Effector CD8-positive, alpha-beta T cell (primary cell): Measurements from ENCODE around the gene MYOZ2.

ENCODE experiments used
- DNase-seq: peaks from one replicate; lab custom pipeline; 2025; lab: John Stamatoyannopoulos, UW

MYOZ2 gene

DNA sequence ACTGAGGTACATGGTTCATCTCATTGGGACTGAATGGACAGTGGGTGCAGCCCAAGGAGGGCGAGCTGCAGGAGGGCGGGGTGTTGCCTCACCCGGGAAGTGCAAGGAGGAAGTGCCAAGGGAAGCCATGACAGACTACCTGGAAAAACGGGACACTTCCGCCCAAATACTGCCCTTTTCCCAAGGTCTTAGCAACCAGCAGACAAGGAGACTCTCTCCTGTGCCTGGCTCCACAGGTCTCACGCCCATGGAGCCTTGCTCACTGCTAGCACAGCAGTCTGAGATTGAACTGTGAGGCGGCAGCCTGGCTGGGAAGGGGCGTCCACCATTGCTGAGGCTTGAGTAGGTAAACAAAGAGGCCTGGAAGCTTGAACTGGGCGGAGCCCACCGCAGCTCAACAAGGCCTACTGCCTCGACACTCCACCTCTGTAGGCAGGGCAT, 62.2 kb downstream of the MYOZ2 start:
- DNase-seq = no peak

DNA sequence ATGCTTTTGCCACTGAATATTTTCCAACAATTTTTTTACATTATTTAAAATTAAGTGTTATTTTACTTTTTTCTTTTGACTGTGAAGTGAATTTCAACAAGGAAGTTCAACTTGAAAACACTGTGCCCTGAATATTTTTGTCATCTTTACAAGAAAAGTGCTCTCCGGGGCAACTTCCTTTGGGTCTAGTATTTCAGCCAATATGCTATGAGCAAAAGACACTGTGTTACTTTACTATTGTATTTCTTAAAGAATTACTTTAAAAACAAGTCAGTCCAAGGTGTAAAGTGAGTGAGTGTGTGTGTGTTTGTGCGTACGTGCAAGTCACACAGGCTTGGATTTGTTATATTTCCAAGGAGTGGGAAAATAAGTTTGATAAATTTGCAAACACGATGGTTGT, 69.3 kb downstream of the MYOZ2 start:
- no peak for DNase-seq

DNA sequence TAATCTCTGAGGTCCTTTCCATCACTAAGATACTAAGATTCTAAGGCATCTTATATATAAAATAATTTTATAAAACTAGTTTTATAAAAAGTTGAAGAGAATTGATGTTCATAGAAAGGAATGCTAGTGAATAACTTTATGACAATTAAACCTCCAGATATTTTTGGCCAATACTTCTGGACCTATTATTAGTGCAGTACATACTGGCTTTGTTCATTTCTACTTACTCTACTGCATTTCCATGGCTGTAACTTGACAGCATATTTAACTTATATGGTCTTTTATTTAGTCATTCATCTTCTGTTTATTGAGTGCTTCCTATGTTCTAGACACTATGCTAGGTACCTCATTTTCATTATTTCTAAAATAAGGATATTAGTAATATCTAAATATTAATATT, 70.1 kb downstream of the MYOZ2 start:
- DNase-seq = no peak

DNA sequence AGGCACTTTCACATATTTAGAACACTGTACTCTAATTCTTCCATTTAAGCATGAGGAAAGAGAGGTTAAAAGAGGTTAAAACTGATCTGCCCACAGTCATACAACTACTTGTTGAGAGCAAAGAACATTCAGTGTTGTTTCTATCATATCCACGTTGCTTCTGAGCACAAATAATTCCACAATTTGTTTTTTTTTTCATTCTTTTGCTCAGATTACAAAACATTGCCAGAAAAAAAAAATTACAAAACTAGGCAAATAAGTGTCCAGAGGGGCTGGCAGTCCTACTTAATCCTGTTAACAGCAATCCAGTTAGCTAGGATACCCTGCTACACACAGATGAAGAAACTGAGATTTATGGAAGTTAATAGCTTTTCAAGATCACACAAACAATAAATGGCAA, 70.5 kb downstream of the MYOZ2 start:
- DNase-seq = no peak

DNA sequence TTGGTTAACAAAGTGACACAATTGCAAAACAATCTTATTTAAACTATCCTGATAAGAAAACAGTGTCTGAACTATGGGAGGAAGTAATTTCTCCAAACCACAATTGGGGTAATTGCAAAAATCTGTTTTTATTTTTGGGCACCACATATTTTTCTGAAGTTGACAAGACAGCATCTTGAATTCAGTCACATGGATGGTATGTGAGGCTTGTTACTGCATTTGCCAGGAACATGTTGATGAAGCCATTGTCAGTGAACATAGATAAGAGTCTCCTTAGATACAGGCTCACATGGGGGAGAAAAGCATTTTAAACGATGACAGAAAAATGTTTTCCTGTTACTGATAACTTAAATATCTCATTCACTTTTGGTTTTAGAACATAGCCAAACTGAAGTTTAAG, 71.4 kb downstream of the MYOZ2 start:
- DNase-seq = no peak

DNA sequence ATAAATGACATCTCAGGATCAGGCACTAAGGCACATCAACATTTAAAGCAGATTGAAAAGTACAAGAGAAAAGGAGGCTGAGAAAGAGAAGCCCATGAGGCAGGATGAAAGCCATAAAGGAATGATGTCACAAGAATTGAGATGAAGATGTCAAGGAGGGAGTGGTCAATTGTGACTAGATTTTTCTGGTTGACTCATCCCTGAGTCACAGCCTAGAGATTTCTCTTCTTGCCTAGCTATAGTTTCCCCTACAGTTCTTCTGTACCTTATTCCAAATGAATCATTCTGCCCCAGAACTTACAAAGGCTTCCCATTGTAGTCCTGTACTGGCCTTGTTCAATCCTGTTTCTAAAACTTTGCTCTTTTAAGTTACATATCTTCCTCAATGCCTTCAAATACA, 73.4 kb downstream of the MYOZ2 start:
- DNase-seq = no peak

DNA sequence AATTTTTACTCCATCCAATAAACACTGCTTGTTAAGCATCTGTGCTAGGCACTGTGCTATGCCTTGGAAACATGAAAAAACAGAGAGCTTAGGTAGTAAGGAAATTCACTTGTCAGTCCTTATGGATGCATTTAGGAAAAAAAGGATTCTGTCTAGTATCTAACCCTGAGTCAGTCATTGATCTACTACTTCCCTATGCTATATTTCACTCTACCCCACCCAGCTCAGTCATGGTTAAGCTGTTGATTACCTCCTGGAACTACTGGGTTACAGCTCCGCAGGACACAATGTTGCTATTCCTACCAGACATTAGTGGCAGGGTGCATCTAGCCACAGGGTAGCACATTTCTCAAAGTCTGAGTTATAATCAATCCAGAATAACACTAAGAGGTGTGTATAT, 74.0 kb downstream of the MYOZ2 start:
- DNase-seq = no peak

DNA sequence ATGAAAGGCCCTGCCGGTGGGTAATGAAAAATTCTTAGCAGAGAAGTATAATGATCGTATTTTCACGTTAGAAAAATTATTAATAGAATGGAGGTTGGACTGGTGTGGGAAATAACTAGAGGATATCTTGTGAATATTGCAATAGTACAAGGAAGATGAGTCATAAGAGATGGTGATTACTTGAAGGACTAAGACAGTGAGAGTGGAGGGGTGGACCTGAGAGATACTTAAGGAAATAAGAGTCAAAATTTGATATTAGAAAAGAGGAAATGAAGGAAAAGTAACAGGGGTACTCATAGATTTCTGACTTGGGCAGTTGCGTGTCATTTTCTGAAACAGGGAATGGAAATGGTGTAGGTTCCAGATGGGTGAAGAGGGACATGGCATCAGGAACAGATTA, 75.1 kb downstream of the MYOZ2 start:
- no peak for DNase-seq

DNA sequence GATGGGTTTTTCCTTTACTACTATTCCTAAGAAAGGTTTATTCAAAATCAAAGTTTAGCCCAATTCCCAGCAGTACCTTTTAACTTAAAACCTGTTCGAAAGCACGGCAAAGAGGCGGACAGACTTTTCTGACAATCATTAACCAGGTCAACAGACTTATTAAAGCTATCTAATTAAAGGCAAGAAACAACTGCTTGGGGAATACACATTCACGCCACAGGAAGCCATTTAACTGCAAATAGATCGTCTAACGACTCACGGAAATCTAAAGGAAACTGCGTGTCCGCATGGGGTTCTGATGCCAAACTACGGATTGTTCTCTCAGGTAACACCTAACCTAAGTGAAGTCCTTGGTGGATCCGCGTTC, 76.2 kb downstream of the MYOZ2 start:
- DNase-seq = no peak

DNA sequence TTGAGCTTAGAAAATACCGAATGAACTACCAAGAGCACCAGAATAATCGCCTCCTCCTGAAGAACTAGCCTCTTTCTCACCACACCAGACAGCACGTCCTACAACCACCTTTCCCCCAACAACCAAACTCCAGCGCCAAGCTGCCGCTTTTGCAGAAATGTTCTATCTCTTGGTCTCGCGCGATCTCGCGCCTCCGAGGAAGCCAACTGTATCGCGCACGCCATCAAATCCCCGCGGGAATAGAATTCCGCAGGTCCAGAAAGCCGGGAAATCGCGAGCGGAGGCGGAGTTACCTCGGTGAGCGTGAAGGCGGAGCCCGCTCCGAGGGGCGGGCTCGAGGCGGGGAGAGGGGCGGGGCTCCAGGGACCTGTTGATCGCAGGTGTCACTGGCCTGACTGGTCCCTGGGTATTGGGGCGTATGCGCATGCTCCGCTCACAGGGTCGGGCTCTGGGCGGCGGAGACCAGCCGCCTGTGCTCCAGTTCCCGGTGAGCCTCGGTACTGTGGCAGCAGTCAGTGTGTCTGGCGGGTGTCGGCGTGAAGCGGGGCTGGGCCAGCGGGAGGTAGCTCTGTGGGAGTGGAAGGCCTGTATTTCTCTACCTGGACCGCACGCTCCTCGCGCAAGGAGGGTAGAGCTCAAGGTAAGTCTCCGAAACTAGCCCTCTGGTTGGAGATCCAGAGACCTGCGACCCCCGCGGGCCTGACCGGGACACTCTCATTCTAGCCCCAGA, 76.8 kb downstream of the MYOZ2 start, which contains the start of gene USP53:
TSS of gene USP53 (plus strand) at position 480 of the 730 bp plus-strand sequence. CDS start 27,047 bp downstream, outside the sequence.
- DNase-seq = peak; percentile 96

DNA sequence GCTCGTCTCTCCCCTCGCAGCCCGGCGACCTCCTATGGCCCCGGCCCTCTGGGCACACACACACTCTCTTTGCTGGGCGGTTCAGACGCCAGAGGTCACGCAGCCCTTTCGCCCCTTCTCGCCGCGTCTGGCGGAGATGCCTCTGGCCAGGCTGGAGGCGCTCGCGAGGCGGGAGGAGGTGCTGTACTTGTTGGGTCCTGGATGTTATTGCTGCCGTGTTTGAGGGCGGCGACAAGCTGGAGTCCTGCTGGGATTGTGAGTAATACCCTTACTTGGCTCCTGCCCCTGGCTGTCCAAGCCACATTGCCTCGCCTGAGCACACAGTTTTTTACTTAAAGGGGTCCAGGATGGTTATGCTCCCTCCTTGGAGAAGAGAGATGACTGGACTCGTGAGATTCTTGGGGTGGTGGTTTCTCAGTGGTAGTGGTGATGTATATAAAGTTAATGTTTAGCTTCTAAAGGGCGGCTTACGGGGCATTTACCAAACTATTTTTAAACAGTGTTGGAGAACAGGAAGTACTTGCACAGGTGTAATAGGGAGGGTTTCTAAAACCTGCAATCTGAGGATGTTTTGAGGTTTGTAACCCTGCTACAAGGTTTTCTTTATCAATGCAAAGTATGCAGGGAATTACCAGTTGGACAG, 77.5 kb downstream of the MYOZ2 start:
- DNase-seq = peak; percentile 29

DNA sequence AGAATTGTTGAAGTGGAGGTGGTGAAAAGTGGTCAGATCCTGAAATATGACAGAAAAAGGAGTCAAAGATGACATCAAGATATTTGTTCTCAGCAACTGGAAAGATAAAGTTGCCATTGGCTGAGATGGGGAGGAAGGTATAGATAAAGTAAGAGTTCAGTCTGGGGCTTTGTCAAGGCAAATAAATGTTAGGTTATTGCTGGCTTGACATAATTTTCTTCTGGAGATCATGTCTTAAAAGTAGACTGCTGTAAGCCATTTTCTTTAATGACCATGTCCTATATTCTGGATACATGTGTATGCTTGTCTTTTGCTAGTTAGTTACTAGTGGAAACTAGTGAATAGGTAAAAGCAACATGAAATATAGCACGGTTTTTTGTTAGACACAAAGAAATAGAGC, 82.5 kb downstream of the MYOZ2 start:
- DNase-seq = no peak

DNA sequence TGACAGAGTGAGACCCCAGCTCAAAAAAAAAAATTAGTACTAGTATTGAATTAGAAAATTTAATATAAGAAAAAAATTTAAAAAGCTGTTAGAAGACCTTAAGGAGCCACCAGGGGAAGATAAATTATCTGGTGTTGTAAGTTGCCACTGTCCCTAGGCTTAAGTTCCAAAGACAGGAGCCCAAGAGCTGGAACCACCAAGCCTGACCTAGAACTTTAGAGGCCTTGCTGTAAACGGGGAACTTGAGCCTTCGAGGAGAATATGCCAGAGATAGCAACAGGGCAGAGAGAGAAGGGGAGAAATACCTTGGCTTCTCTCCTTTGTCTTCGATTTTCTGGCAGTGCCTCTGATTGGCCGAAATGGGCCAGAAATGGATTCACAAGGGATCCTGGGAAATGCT, 85.8 kb downstream of the MYOZ2 start:
- DNase-seq = no peak

DNA sequence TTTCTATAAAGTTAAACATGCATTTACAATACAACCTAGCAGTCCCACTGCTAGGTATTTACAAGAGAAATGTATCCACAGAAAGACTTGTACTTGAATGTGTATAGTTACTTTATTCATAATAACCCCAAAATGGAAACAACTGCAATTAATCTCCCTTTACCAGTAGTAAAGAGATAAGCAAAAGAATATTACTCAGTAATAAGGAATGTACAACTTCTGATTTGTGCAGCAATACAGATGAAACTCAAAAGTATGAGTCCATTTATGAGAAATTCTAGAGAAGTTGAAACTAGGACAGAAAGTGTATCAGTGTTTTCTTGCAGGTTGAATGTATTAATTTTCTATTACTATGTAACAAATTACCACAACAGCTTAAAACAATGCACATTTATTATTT, 92.1 kb downstream of the MYOZ2 start:
- no peak for DNase-seq

DNA sequence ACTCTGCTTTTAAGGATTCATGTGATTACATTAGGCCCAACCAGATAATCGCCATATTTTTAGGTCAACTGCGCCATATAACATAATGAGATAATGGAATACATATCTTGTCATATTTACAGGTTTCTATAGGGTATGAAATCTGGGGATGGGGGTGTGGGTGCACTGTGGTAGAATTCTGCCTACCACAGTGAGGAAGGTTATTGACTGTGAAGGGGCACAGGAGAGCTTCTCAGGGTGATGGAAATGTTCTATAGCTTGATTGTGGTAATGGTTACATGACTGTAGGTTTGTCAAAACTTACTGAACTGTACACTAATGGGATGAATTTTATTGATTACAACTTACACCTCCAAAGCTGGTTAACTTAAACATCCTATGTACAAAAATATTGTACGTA, 92.8 kb downstream of the MYOZ2 start:
- DNase-seq = no peak

DNA sequence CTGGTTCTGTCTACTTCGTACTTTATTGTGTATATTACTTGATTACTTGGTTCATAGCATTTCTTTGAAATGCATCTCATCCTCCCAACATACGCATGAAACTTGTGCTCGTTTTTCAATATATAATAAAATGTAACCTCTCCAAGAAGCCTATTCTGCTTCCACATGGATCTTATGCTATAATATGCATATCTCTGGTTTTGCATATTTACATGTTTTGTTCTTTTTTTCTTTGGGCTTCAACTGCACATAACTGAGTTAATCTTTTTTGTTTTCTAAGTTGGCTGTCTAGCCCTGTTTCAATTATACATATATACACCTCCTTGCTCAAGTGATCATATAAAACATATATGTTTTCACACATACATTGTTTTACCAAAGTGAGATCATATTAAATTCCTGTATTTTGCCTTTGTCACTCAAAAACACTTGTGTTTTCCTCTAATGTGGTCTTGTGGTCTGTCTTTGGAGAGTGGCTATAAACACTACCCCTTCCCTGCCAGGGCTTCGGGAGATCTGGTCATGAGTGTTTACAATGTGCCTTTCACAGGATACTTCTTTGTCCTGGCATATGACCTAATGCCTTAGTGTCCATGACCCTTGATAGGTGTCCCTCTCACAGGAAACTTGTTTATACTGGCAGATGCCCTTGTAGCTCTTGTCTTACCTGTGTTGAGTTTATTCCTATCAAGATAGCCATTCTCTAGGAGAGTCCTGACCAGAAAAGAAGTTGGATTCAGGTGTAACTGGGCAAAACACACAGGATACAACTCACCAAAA, 94.5 kb downstream of the MYOZ2 start:
- no peak for DNase-seq

DNA sequence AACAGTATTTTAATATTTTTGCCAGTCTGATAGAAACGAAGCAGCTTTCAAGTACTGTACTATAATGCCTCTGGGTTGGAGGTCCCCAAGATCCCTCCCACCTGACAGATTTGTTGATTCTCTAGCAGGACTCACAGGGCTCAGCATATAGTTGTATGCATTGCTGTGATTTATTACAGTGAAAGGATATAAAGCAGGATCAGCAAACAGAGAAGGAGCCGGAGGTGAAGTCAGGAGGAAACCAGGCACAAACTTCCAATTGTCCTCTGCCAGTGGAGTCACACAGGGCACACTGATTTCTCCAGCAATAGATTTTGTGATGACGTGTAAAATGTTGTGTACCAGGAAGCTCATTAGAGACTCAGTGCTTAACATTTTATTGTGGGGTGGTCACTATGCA, 95.9 kb downstream of the MYOZ2 start:
- no peak for DNase-seq

DNA sequence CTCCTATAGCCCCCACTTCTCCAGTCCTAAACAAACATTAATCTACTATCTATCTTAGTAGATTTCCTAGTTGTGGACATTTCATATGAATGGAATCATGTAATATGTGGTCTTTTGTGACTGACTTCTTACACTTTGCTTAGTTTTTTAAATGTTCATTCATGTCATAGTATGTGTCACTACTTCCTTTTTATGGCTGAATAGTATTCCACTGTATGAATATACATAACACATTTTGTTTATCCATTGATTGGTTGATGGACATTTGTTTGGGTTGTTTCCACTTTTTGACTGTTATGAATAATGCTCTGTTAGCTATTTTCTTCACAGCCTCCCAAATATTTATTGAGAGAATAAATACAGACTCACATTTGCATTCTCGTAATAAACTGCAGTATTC, 96.7 kb downstream of the MYOZ2 start:
- DNase-seq = no peak

DNA sequence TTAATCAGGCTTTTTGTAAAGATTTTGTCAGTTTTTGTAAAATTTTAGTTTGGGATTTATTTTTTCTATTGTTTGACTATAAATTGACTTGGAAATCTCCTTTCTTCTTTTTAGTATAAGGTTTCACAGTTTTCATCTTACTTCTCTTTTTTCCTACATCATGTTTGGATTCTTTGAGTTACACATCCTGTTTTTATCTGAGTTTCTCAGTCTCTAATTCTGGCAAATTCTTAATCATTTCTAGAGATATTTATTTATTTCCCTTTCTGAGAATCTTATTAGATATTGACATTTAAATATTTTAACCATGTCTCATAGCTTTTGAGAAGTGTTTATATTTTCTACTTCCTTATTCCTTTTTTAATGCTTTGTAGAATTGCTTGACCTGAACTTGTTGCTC, 97.6 kb downstream of the MYOZ2 start:
- DNase-seq = no peak

DNA sequence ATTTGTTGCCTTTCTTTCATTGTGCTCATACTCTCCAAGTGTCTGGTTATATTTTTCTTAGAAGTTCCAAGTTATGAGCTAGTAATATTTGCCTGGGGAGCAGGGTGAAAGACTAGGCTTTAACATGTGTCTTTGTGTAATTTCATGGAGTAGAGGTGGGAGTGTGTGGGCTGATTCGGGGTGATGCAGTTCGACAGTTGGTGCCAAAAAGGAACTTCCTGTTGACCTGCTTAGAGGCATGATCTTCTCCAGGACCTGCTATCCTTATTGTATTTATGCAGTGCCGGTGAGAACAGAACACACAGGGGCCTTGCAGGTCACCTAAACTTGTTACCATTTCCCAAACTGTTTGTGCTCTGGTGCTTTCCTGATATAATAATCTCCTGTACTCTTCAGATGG, 98.1 kb downstream of the MYOZ2 start:
- DNase-seq = no peak

DNA sequence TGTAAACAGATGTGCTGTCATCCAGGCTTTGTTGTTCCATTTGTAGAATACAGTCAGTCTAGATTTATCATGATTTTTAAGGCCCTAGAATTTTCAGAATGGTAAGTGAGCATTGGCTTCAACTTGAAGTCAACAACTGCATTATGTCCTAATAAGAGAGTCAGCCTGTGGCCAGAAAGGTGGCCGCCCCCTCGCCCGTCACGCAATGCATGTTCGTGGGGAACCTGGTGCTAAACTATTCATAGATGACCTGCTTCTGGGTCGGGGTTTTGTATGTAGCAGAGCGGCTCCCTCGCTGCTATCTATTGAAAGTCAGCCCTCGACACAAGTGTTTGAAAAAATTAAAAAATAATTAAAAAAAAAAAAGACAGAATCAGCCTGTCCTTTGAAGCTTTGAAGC, 101.6 kb downstream of the MYOZ2 start:
- no peak for DNase-seq
